GM19463 (cell line): ENCODE measurements around the gene WT1.

ENCODE experiments used
- ATAC-seq: cut with Tn5 transposase; IDR thresholded peaks from one replicate; pipeline ENCODE4 v1.9.1; 2021; ENCODE audit warnings: mild to moderate bottlenecking, moderate library complexity; ENCODE audit not compliant: unreplicated experiment

Gene WT1

GRCh38 chr11:32426192-32426591 lies 9.1 kb downstream of the WT1 start:
- no peak for ATAC-seq

- ATAC-seq, result no peak
Observed at GRCh38 chr11:32425761-32426160, 9.6 kb downstream of the WT1 start.

GRCh38 chr11:32422545-32422944 lies 12.8 kb downstream of the WT1 start:
- ATAC-seq, result no peak

GRCh38 chr11:32421992-32422391 lies 13.3 kb downstream of the WT1 start:
- no peak for ATAC-seq

- peak; percentile 85 for ATAC-seq
Observed at GRCh38 chr11:32420937-32421901, 14.1 kb downstream of the WT1 start.

GRCh38 chr11:32420139-32420538 lies 15.2 kb downstream of the WT1 start:
- no peak for ATAC-seq

- ATAC-seq, result no peak
Observed at GRCh38 chr11:32418836-32419235, 16.5 kb downstream of the WT1 start.

GRCh38 chr11:32417806-32418205 lies 17.5 kb downstream of the WT1 start:
- ATAC-seq, result no peak

- no peak for ATAC-seq
Observed at GRCh38 chr11:32416301-32416700, 19.0 kb downstream of the WT1 start.

GRCh38 chr11:32414925-32415324 lies 20.4 kb downstream of the WT1 start:
- ATAC-seq, result no peak

GRCh38 chr11:32411942-32412615 lies 23.3 kb downstream of the WT1 start:
- ATAC-seq, result no peak

GRCh38 chr11:32405592-32405991 lies 29.7 kb downstream of the WT1 start:
- ATAC-seq, result no peak

GRCh38 chr11:32402836-32403235 lies 32.5 kb downstream of the WT1 start:
- ATAC-seq, result no peak

- ATAC-seq, result no peak
Observed at GRCh38 chr11:32400670-32401369, 34.5 kb downstream of the WT1 start.

- ATAC-seq, result no peak
Observed at GRCh38 chr11:32400196-32400595, 35.1 kb downstream of the WT1 start.

GRCh38 chr11:32396991-32397390 lies 38.3 kb downstream of the WT1 start:
- ATAC-seq, result no peak

GRCh38 chr11:32396331-32396730 lies 39.0 kb downstream of the WT1 start:
- peak; percentile 72 for ATAC-seq

GRCh38 chr11:32395127-32395526 lies 40.2 kb downstream of the WT1 start:
- ATAC-seq, result no peak

- ATAC-seq, result no peak
Observed at GRCh38 chr11:32392840-32393239, 42.5 kb downstream of the WT1 start.

GRCh38 chr11:32391956-32392553 lies 43.3 kb downstream of the WT1 start:
- no peak for ATAC-seq

GRCh38 chr11:32391479-32391878 lies 43.9 kb downstream of the WT1 start:
- ATAC-seq, result no peak
